HFFc6 (cell line): ENCODE results near the gene ARHGAP15. TPM values are rescaled to one million over a fixed set of nuclear protein-coding genes. Genes with fewer than 3 reads are reported as not detected.

Source experiments
- DNase-seq: peaks from one replicate; pipeline ENCODE4 v3.0.0-alpha.2; 2018
- H3K27ac Mint-ChIP-seq: 2 replicates; pipeline ENCODE4 v1.8.0; 2020; ENCODE audit warnings: mild to moderate bottlenecking, mixed read lengths
- H3K27me3 Mint-ChIP-seq: 2 replicates; pipeline ENCODE4 v1.8.0; 2021; ENCODE audit warnings: mild to moderate bottlenecking, moderate library complexity, mixed read lengths; ENCODE audit not compliant: insufficient read depth
- H3K36me3 Mint-ChIP-seq: 2 replicates; pipeline ENCODE4 v1.8.0; 2021; ENCODE audit warnings: low read depth, mixed read lengths
- H3K4me1 Mint-ChIP-seq: 2 replicates; pipeline ENCODE4 v1.8.0; 2020; ENCODE audit warnings: low read depth, mixed read lengths
- H3K4me3 Mint-ChIP-seq: 2 replicates; pipeline ENCODE4 v1.8.0; 2020; ENCODE audit warnings: mild to moderate bottlenecking, moderate library complexity, mixed read lengths
- H3K9me3 Mint-ChIP-seq: 2 replicates; pipeline ENCODE4 v1.8.0; 2020; ENCODE audit warnings: mild to moderate bottlenecking, mixed read lengths
- CTCF ChIP-seq: fragments of 200-600 bp; sonication (generic); IDR thresholded peaks from 2 replicates; pipeline ENCODE4 v1.5.0; 2021; ENCODE audit warnings: antibody characterized with exemption, mild to moderate bottlenecking
- total RNA-seq, 6 experiments: library from RNA; stranded (reverse); fragmentation: NEBNext Ultra II Directional; extraction: Animal tissue kit (Norgen Biotek cat#: 25700); gene quantifications; 2 replicates in 1 of 6; 3 replicates in 5 of 6; pipeline ENCODE4 v1.2.3, GENCODE V29; 2021

Gene ARHGAP15
- total RNA-seq, 6 experiments from 2014 or later, result not detected

GRCh38 chr2:143493339-143493738 is 364.1 kb downstream of the ARHGAP15 start:
- Mint-ChIP-seq H3K9me3 (no peaks in the 10 kb centered on the region; the same call in 1 of the 2 replicates), H3K27me3 (no peaks in the 10 kb centered on the region; the same call in 1 of the 2 replicates), H3K4me1 (peaks cover 14% of the 10 kb centered on the region), H3K36me3 (peaks cover 5% of the 10 kb centered on the region; the same call in 1 of the 2 replicates), H3K27ac (no peak overlapping the region), H3K4me3 (no peak overlapping the region)
- TF ChIP-seq CTCF, result no peak
- DNase-seq, result no peak

GRCh38 chr2:143497726-143498125 is 368.5 kb downstream of the ARHGAP15 start:
- no peak for TF ChIP-seq CTCF
- Mint-ChIP-seq H3K9me3 (no peaks in the 10 kb centered on the region; the same call in 1 of the 2 replicates), H3K27ac (no peak overlapping the region), H3K27me3 (no peaks in the 10 kb centered on the region), H3K4me1 (0 out of 2 replicates have a peak, but pooled peaks cover 5% of the 10 kb centered on the region), H3K4me3 (no peak overlapping the region), H3K36me3 (peaks cover 5% of the 10 kb centered on the region; the same call in 1 of the 2 replicates)
- no peak for DNase-seq

GRCh38 chr2:143498496-143498895 is 369.3 kb downstream of the ARHGAP15 start:
- TF ChIP-seq CTCF, result no peak
- Mint-ChIP-seq H3K27me3 (no peaks in the 10 kb centered on the region), H3K27ac (no peak overlapping the region), H3K9me3 (no peaks in the 10 kb centered on the region; the same call in 1 of the 2 replicates), H3K36me3 (peaks cover 5% of the 10 kb centered on the region; the same call in 1 of the 2 replicates), H3K4me3 (no peak overlapping the region), H3K4me1 (0 out of 2 replicates have a peak, but pooled peaks cover 5% of the 10 kb centered on the region)
- no peak for DNase-seq

- Mint-ChIP-seq H3K9me3 (no peaks in the 10 kb centered on the region; the same call in 1 of the 2 replicates), H3K4me1 (0 out of 2 replicates have a peak, but pooled peaks cover 5% of the 10 kb centered on the region), H3K27ac (no peak overlapping the region), H3K36me3 (peaks cover 5% of the 10 kb centered on the region; the same call in 1 of the 2 replicates), H3K4me3 (no peak overlapping the region), H3K27me3 (no peaks in the 10 kb centered on the region)
- no peak for DNase-seq
- no peak for TF ChIP-seq CTCF
Measured at GRCh38 chr2:143499061-143499460, 369.8 kb downstream of the ARHGAP15 start.

- no peak for DNase-seq
- no peak for TF ChIP-seq CTCF
- no peaks in the 10 kb centered on the region for H3K36me3 Mint-ChIP-seq
- no peak overlapping the region for H3K4me3 Mint-ChIP-seq
- H3K27ac Mint-ChIP-seq, result no peak overlapping the region
- no peaks in the 10 kb centered on the region for H3K27me3 Mint-ChIP-seq
- H3K4me1 Mint-ChIP-seq, result 0 out of 2 replicates have a peak, but pooled peaks cover 5% of the 10 kb centered on the region
- no peaks in the 10 kb centered on the region for H3K9me3 Mint-ChIP-seq
Measured at GRCh38 chr2:143501106-143501676, 372.0 kb downstream of the ARHGAP15 start.
